WTC11 (cell line): ENCODE data around the gene PRIM1.
"Not testable (repeated sequence)": the region's sequence is repeated elsewhere in the genome, so short reads cannot be mapped to it uniquely, and the experiment has no call there.

Experiments
- AR ChIP-seq: fragments of 250-450 bp; sonication (Bioruptor Pico); IDR thresholded peaks from 2 replicates; pipeline ENCODE4 v1.9.0; 2021; ENCODE audit warnings: mild to moderate bottlenecking
- ATF3 ChIP-seq: sonication (generic); formaldehyde crosslinking; conservative IDR thresholded peaks from 2 replicates; pipeline ENCODE4 v1.8.1; 2022; ENCODE audit warnings: mild to moderate bottlenecking, missing genetic modification reagents
- CREB1 ChIP-seq: sonication (generic); formaldehyde crosslinking; IDR thresholded peaks from 2 replicates; pipeline ENCODE4 v1.8.0; 2023; ENCODE audit warnings: mild to moderate bottlenecking, missing genetic modification reagents
- TEAD4 ChIP-seq: sonication (generic); formaldehyde crosslinking; IDR thresholded peaks from 2 replicates; pipeline ENCODE4 v1.8.0; 2022; ENCODE audit warnings: mild to moderate bottlenecking, missing genetic modification reagents
- USF2 ChIP-seq: sonication (generic); formaldehyde crosslinking; IDR thresholded peaks from 2 replicates; pipeline ENCODE4 v1.8.1; 2023; ENCODE audit warnings: mild to moderate bottlenecking, missing genetic modification reagents, moderate library complexity
- ZBTB21 ChIP-seq: sonication (generic); formaldehyde crosslinking; IDR thresholded peaks from 2 replicates; pipeline ENCODE4 v1.8.1; 2023; ENCODE audit warnings: mild to moderate bottlenecking, missing genetic modification reagents, borderline replicate concordance
- ZNF219 ChIP-seq: sonication (generic); formaldehyde crosslinking; IDR thresholded peaks from 2 replicates; pipeline ENCODE4 v1.8.0; 2023; ENCODE audit warnings: missing genetic modification reagents, mild to moderate bottlenecking, borderline replicate concordance

GRCh38 chr12:56726196-56726675 is 25.9 kb downstream of the PRIM1 start:
- not testable (repeated sequence) for TF ChIP-seq TEAD4 (CRISPR knock-in tag); ATF3 (CRISPR knock-in tag); AR (CRISPR knock-in tag); CREB1 (CRISPR knock-in tag); ZNF219; USF2 (CRISPR knock-in tag); ZBTB21
